Measurements from ENCODE around the gene NHLH1.

GRCh38 chr1:160405331-160405877 lies 38.5 kb downstream of the NHLH1 start:
- TF ChIP-seq POLR2A (IDR thresholded peaks at IDR 0.05) (no peak), CTCF (IDR thresholded peaks at IDR 0.05) (no peak)
